ENCODE data around the gene ATF5.
A peak's percentile ranks its signal among the peaks of the same experiment; 100 is the strongest.

The ATF5 gene

GRCh38 chr19:49915271-49915670, 13.7 kb upstream of the ATF5 start:
- no peak for DNase-seq (ENCODE audit: low read depth, low spot score)
- H3K4me3 ChIP-seq (ENCODE audit: low read depth, low read length), result no peak overlapping the region
- no peak for TF ChIP-seq CTCF (IDR thresholded peaks at IDR 0.05; ENCODE audit: low read depth, low read length)
- in situ Hi-C loops (cut with HindIII; ENCODE audit: low sequenced_read_pairs), result no loop called here

- peak; percentile 28 for TF ChIP-seq CTCF (IDR thresholded peaks at IDR 0.05; ENCODE audit: low read depth, low read length)
- H3K4me3 ChIP-seq (ENCODE audit: low read depth, low read length), result no peak overlapping the region
- in situ Hi-C loops (cut with HindIII; ENCODE audit: low sequenced_read_pairs), result no loop called here
- DNase-seq (ENCODE audit: low read depth, low spot score), result no peak
Measured at GRCh38 chr19:49916839-49917733, 11.9 kb upstream of the ATF5 start.

GRCh38 chr19:49918089-49918488, 10.9 kb upstream of the ATF5 start:
- TF ChIP-seq CTCF (IDR thresholded peaks at IDR 0.05; ENCODE audit: low read depth, low read length), result no peak
- DNase-seq (ENCODE audit: low read depth, low spot score), result no peak
- H3K4me3 ChIP-seq (ENCODE audit: low read depth, low read length), result no peak overlapping the region
- in situ Hi-C loops (cut with HindIII; ENCODE audit: low sequenced_read_pairs), result no loop called here

GRCh38 chr19:49920624-49921363, 8.2 kb upstream of the ATF5 start:
- in situ Hi-C loops (cut with HindIII; ENCODE audit: low sequenced_read_pairs), result no loop called here
- no peak for DNase-seq (ENCODE audit: low read depth, low spot score)
- TF ChIP-seq CTCF (IDR thresholded peaks at IDR 0.05; ENCODE audit: low read depth, low read length), result no peak
- no peak overlapping the region for H3K4me3 ChIP-seq (ENCODE audit: low read depth, low read length)

- DNase-seq (ENCODE audit: low read depth, low spot score), result peak; percentile 58
- H3K4me3 ChIP-seq (ENCODE audit: low read depth, low read length), result no peak overlapping the region
- TF ChIP-seq CTCF (IDR thresholded peaks at IDR 0.05; ENCODE audit: low read depth, low read length), result no peak
- in situ Hi-C loops (cut with HindIII; ENCODE audit: low sequenced_read_pairs), result no loop called here
Measured at GRCh38 chr19:49921871-49922795, 6.9 kb upstream of the ATF5 start.
